Kasumi-1 (cell line): Measurements from ENCODE around the gene TM7SF3.

ENCODE experiments used
- DNase-seq, 2 experiments: peaks; one replicate each; lab custom pipeline; 2025; lab: John Stamatoyannopoulos, UW

The TM7SF3 gene

GRCh38 chr12:27014859-27015729 lies 910 bp upstream of the TM7SF3 start:
- peak; percentile 55 to 62 for DNase-seq

GRCh38 chr12:27013611-27014084 lies 536 bp downstream of the TM7SF3 start:
- DNase-seq, result peak; percentile 45

- DNase-seq, result no peak
These were observed 1.3 kb downstream of the TM7SF3 start for GRCh38 chr12:27012982-27013255.

- DNase-seq, result no peak
These were observed 1.8 kb downstream of the TM7SF3 start for GRCh38 chr12:27012239-27012981.

GRCh38 chr12:27009881-27010301 lies 4.3 kb downstream of the TM7SF3 start:
- peak; percentile 51 to 65 for DNase-seq

- no peak for DNase-seq
These were observed 6.1 kb downstream of the TM7SF3 start for GRCh38 chr12:27008081-27008480.

- DNase-seq, result no peak
These were observed 7.3 kb downstream of the TM7SF3 start for GRCh38 chr12:27006797-27007467.

GRCh38 chr12:27005495-27005894 lies 8.7 kb downstream of the TM7SF3 start:
- DNase-seq, result no peak

- no peak for DNase-seq
These were observed 10.5 kb downstream of the TM7SF3 start for GRCh38 chr12:27003421-27004381.

- no peak for DNase-seq
These were observed 12.0 kb downstream of the TM7SF3 start for GRCh38 chr12:27002141-27002540.

- peak; percentile 65 to 79 for DNase-seq
These were observed 12.5 kb downstream of the TM7SF3 start for GRCh38 chr12:27001663-27002062.

- peak; percentile 48 to 76 for DNase-seq
These were observed 13.2 kb downstream of the TM7SF3 start for GRCh38 chr12:27000961-27001360.

- peak; percentile 33 to 38 for DNase-seq
These were observed 17.2 kb downstream of the TM7SF3 start for GRCh38 chr12:26997003-26997402.

GRCh38 chr12:26995706-26996105 lies 18.5 kb downstream of the TM7SF3 start:
- no peak for DNase-seq

GRCh38 chr12:26994109-26994508 lies 20.1 kb downstream of the TM7SF3 start:
- no peak for DNase-seq

GRCh38 chr12:26991826-26992225 lies 22.4 kb downstream of the TM7SF3 start:
- no peak for DNase-seq

- DNase-seq, result no peak
These were observed 24.3 kb downstream of the TM7SF3 start for GRCh38 chr12:26989873-26990272.

GRCh38 chr12:26988703-26989102 lies 25.5 kb downstream of the TM7SF3 start:
- no peak for DNase-seq

GRCh38 chr12:26987634-26988424 lies 26.4 kb downstream of the TM7SF3 start:
- DNase-seq, result peak; percentile 58 to 65

- DNase-seq, result no peak
These were observed 31.3 kb downstream of the TM7SF3 start for GRCh38 chr12:26982866-26983265.

GRCh38 chr12:26979733-26980132 lies 34.5 kb downstream of the TM7SF3 start:
- no peak for DNase-seq
